ENCODE results near the gene CASP2. TPM values are rescaled to one million over a fixed set of nuclear protein-coding genes. Genes with fewer than 3 reads are reported as not detected.

Gene CASP2
- total RNA-seq, 1 experiment from 2014 or later, result 64.1 TPM

DNA sequence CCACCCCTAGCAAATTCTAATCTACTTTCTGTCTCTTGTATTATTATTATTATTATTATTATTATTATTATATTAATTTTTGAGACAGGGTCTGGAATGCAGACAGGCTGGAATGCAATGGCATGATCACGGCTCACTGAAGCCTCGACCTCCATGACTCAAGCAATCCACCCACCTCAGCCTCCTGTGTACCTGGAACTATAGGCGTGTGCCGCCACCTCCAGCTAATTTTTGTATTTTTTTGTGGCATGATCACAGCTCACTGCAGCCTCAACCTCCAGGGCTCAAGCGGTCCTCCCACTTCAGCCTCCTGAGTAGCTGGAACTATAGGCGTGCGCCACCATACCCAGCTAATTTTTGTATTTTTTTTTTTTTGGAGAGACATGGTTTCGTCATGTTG lies 6.0 kb upstream of the CASP2 start:
- Histone ChIP-seq H3K9me2 (ENCODE audit: insufficient read depth) (no peaks in the 10 kb centered on the region), H3K4me2 (ENCODE audit: low read length) (no peak overlapping the region), H3K79me2 (ENCODE audit: insufficient read depth, low read length) (no peaks in the 10 kb centered on the region), H3K4me1 (ENCODE audit: control insufficient read depth in 1 of 2, insufficient read depth in 2 of 2, low read length in 2 of 2) (peaks cover 24 to 54% of the 10 kb centered on the region in 2 experiments), H3K27me3 (ENCODE audit: insufficient read depth, low read length) (no peaks in the 10 kb centered on the region), H4K20me1 (ENCODE audit: insufficient read depth) (no peaks in the 10 kb centered on the region), H2AFZ (ENCODE audit: low read depth, low read length, poor library complexity, severe bottlenecking) (no peak overlapping the region), H3K9ac (ENCODE audit: low read length) (no peak overlapping the region), H3K9me3 (ENCODE audit: control insufficient read depth in 1 of 2, insufficient read depth in 1 of 2, low read depth in 1 of 2, low read length in 2 of 2) (no peaks in the 10 kb centered on the region; a peak in 1 of 4 replicates), H3K27ac (ENCODE audit: low read depth, low read length) (no peak overlapping the region), H3K36me3 (ENCODE audit: control insufficient read depth in 1 of 2, insufficient read depth in 2 of 2, low read length in 2 of 2) (peaks cover 0 to 3% of the 10 kb centered on the region in 2 experiments; a peak in 1 of 4 replicates), H3K4me3 (replicated peaks in 1 of 2; ENCODE audit: low read depth in 1 of 2, low read length in 2 of 2) (no peak overlapping the region)
- no peak for TF ChIP-seq CBX3 (IDR thresholded peaks at IDR 0.05; ENCODE audit: low read depth)
- no peak for TF ChIP-seq POLR2A (IDR thresholded peaks at IDR 0.05; ENCODE audit: borderline replicate concordance, extremely low read depth, insufficient read depth, insufficient read length)
- TF ChIP-seq ZBTB33 (IDR thresholded peaks at IDR 0.05; ENCODE audit: extremely low read depth, insufficient replicate concordance, low read length), result no peak
- no peak for TF ChIP-seq SP1 (IDR thresholded peaks at IDR 0.05; ENCODE audit: low read depth)
- TF ChIP-seq ZFX (IDR thresholded peaks at IDR 0.05), result no peak
- TF ChIP-seq ATF3 (IDR thresholded peaks at IDR 0.05), result no peak
- TF ChIP-seq FOSL1 (IDR thresholded peaks at IDR 0.05; ENCODE audit: low read depth), result no peak
- DNase-seq (ENCODE audit: low read depth, low spot score) (no peak), ATAC-seq (no peak)
- ChIA-PET POLR2A (interaction anchor here (1.8 kb wide), 1 partner anchor 19 kb away, joined by 4 read pairs; the partner anchor contains the start of gene GSTK1), RAD21 (ENCODE audit: low non-redundant PET in 1 of 2, low total read pairs in 2 of 2, uncharacterized antibody in 2 of 2, unreplicated experiment in 2 of 2) (no interaction called here), CTCF (no interaction called here)
- intact Hi-C loops (cut with micrococcal nuclease), result no loop called here
- no TSS peak for BruUV-seq (replicated peaks)

GRCh38 chr7:143283381-143283780 lies 4.8 kb upstream of the CASP2 start:
- Histone ChIP-seq H3K27ac (ENCODE audit: low read depth, low read length) (no peak overlapping the region), H3K4me1 (ENCODE audit: control insufficient read depth in 1 of 2, insufficient read depth in 2 of 2, low read length in 2 of 2) (peaks cover 27 to 63% of the 10 kb centered on the region in 2 experiments), H3K9me3 (ENCODE audit: control insufficient read depth in 1 of 2, insufficient read depth in 1 of 2, low read depth in 1 of 2, low read length in 2 of 2) (no peaks in the 10 kb centered on the region; a peak in 1 of 4 replicates), H3K27me3 (ENCODE audit: insufficient read depth, low read length) (no peaks in the 10 kb centered on the region), H3K4me2 (ENCODE audit: low read length) (no peak overlapping the region), H3K36me3 (ENCODE audit: control insufficient read depth in 1 of 2, insufficient read depth in 2 of 2, low read length in 2 of 2) (peaks cover 0 to 4% of the 10 kb centered on the region in 2 experiments; a peak in 1 of 4 replicates), H3K9me2 (ENCODE audit: insufficient read depth) (no peaks in the 10 kb centered on the region), H3K4me3 (replicated peaks in 1 of 2; ENCODE audit: low read depth in 1 of 2, low read length in 2 of 2) (no peak overlapping the region), H3K79me2 (ENCODE audit: insufficient read depth, low read length) (peaks cover 2% of the 10 kb centered on the region), H3K9ac (ENCODE audit: low read length) (no peak overlapping the region), H2AFZ (ENCODE audit: low read depth, low read length, poor library complexity, severe bottlenecking) (no peak overlapping the region), H4K20me1 (ENCODE audit: insufficient read depth) (no peaks in the 10 kb centered on the region)
- ChIA-PET CTCF (no interaction called here), RAD21 (ENCODE audit: low non-redundant PET in 1 of 2, low total read pairs in 2 of 2, uncharacterized antibody in 2 of 2, unreplicated experiment in 2 of 2) (no interaction called here), POLR2A (interaction anchor here (0.6 kb wide), 1 partner anchor 20 kb away, joined by 3 read pairs; the partner anchor contains the start of gene GSTK1)
- intact Hi-C loops (cut with micrococcal nuclease), result no loop called here
- BruUV-seq (replicated peaks), result no TSS peak
- TF ChIP-seq EZH2phosphoT487 (IDR thresholded peaks at IDR 0.05; ENCODE audit: borderline replicate concordance) (no peak), JUND (IDR thresholded peaks at IDR 0.05) (no peak), ZNF274 (IDR thresholded peaks at IDR 0.05; ENCODE audit: low read depth, low read length) (no peak), POLR2A (IDR thresholded peaks at IDR 0.05; ENCODE audit: borderline replicate concordance, extremely low read depth, insufficient read depth, insufficient read length) (no peak), YY1 (IDR thresholded peaks at IDR 0.05; ENCODE audit: extremely low read depth, insufficient replicate concordance, low read depth, low read length) (no peak), ELF1 (IDR thresholded peaks at IDR 0.05; ENCODE audit: borderline replicate concordance, low read depth) (no peak), EGR1 (IDR thresholded peaks at IDR 0.05; ENCODE audit: low read depth) (no peak), SRF (IDR thresholded peaks at IDR 0.05; ENCODE audit: low read depth) (no peak), ATF3 (IDR thresholded peaks at IDR 0.05) (no peak)
- TF ChIP-seq, protein P1, sequence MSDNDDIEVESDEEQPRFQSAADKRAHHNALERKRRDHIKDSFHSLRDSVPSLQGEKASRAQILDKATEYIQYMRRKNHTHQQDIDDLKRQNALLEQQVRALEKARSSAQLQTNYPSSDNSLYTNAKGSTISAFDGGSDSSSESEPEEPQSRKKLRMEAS (IDR thresholded peaks at IDR 0.05), result no peak
- no peak for DNase-seq (ENCODE audit: low read depth, low spot score)
- no peak for ATAC-seq

Data from HCT116 (cell line).